GM10248 (cell line): ENCODE results near the gene XAGE1B.
"Not testable (repeated sequence)": the region's sequence is repeated elsewhere in the genome, so short reads cannot be mapped to it uniquely, and the experiment has no call there.

ENCODE experiments used
- CTCF ChIA-PET: fragments of 300-600 bp; sonication (Branson Sonifier 250); formaldehyde crosslinking; extraction: SDS; loops from one replicate; lab custom pipeline; 2021; ENCODE audit warnings: antibody characterized with exemption; lab: Yijun Ruan, JAX
- POLR2A ChIA-PET: fragments of 350-650 bp; sonication (Branson Sonifier 250); formaldehyde crosslinking; extraction: SDS; loops from one replicate; lab custom pipeline; 2020; ENCODE audit warnings: antibody characterized with exemption; lab: Yijun Ruan, JAX
- DNase-seq: peaks from one replicate; pipeline ENCODE4 v3.0.0; 2012; ENCODE audit errors: extremely low spot score
- CTCF ChIP-seq: IDR thresholded peaks from 2 replicates; pipeline ENCODE4 v1.5.1; 2012; ENCODE audit warnings: mild to moderate bottlenecking, low read depth; ENCODE audit errors: extremely low read depth, missing control alignments, control extremely low read depth

Gene XAGE1B, protein sequence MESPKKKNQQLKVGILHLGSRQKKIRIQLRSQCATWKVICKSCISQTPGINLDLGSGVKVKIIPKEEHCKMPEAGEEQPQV

GRCh38 chrX:52516987-52517325, at the start of gene XAGE1B:
Gene XAGE1B, minus strand, starts transcription at chrX:52517063. Its CDS starts 1,536 bp downstream, at chrX:52515527.
- CTCF ChIA-PET, DNase-seq, POLR2A ChIA-PET: not testable (repeated sequence)

DNA sequence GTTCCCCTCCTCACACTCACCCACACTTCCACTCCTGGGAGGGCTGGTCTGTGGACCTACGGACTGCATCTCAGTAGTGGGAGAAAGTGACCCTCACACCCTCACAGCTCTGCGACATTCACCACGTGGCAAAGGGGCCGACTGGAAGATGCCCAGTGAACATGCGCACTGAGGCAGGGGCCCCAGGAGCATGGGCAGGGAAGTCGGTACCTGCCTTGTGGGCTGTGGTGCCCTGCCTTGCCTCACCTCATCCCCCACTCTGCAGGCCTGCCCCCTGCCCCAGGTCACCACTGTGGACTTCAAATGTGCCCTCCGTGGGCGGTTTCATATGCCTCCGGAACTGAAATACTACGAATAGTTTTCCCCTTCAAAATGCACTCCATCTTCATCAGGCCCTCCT, 46.2 kb upstream of the XAGE1B start:
- ChIA-PET CTCF (no interaction called here), POLR2A (no interaction called here)
- TF ChIP-seq CTCF = no peak
- DNase-seq = no peak

DNA sequence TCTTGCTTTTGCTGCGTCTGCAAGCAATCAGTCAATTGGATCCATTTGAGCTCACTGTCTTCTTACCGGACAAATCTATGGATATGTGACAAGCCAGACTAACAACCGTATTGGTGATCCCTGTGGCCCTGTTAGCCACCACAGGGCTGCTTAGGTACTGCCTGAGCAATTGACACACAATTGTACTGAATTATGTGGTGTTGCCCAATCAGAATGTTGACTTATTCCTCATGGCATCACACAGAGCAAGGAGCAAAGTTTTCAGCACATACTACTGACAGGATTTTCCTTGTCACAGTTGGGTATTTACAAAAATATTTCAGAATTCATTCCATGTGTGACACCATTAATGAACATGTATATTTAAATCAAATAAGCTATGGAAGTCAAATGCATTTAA, 41.3 kb upstream of the XAGE1B start:
- POLR2A ChIA-PET = no interaction called here
- TF ChIP-seq CTCF = no peak
- DNase-seq = no peak
- CTCF ChIA-PET = no interaction called here

- ChIA-PET POLR2A (no interaction called here), CTCF (no interaction called here)
- TF ChIP-seq CTCF = no peak
- no peak for DNase-seq
Measured at GRCh38 chrX:52556741-52557140, 39.9 kb upstream of the XAGE1B start.

- no peak for DNase-seq
- POLR2A ChIA-PET = no interaction called here
- CTCF ChIA-PET = interaction anchor here (1.0 kb wide), 1 partner anchor 20 kb away, joined by 3 read pairs; no protein-coding TSS in a partner anchor
- no peak for TF ChIP-seq CTCF
Measured at GRCh38 chrX:52553995-52554642, 37.3 kb upstream of the XAGE1B start.

DNA sequence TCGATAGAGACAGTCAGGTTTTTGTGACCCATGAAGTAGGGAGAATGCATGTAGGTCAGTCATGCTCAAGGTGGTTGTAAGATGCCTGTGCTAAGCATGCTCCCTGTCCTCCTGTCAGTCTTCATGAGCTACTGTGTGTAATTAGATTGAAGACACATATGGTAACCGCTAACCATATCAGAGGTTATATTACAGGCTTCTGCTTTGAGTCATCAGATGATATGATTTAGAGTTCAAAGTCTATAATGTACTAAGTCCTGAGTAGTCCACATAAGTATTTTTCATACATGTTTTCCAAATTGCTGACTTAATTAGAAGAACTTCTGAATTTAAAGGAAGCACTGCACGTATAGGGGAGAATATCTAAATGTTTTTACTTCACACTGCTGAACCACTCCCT, 31.9 kb upstream of the XAGE1B start:
- DNase-seq, POLR2A ChIA-PET, CTCF ChIA-PET: not testable (repeated sequence)

- ChIA-PET POLR2A (no interaction called here), CTCF (no interaction called here)
- no peak for DNase-seq
- TF ChIP-seq CTCF = no peak
Measured at GRCh38 chrX:52544147-52544840, 27.4 kb upstream of the XAGE1B start.
